Measurements from ENCODE around the gene METTL26. TPM values are rescaled to one million over a fixed set of nuclear protein-coding genes. Genes with fewer than 3 reads are reported as not detected.

Gene METTL26
- polyA plus RNA-seq, 4 donors = 44.5 to 67.1 (median 45.4) TPM

DNA sequence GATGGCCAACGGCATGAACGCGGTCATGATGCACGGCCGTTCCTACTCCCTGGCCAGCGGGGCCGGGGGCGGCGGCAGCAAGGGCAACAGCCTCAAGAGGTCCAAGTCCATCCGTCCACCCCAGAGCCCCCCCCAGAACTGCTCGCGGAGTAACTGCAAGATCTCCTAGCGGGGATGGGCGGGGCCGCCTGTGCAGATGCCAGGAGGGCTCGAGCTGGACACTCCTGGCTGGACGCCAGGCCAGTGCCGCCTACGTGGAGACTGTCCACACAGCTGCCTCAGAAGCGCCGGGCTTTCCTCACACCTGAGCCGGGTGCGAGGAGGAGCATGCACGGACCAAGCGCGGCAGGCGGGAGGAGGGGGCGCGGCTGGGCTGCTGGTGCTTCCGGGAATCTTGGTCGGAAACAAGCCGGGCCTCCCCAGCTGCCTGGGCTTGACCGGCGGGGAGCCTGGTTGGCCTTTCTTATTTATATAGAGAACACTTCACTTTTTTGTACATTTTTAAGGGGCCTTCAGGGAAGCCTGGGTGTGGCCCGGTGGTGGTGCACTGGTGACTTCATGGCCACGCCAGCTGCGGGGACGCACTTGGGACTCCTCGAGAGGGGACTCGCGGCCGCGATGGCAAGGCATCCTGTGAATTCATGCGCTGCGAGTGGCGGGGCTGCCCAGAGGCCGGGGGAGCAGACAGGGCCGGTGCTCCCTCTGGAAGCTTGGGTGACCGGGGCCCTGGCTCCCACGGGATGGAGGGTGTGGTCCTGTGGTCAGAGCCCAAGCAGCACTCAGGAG lies 8.5 kb downstream of the METTL26 start:
- DNase-seq (ENCODE audit: low read depth in 4 of 4, low spot score in 3 of 4) = no peak

- no peak for DNase-seq (ENCODE audit: low read depth in 4 of 4, low spot score in 3 of 4)
Observed at GRCh38 chr16:626787-627453, 9.2 kb downstream of the METTL26 start.

DNA sequence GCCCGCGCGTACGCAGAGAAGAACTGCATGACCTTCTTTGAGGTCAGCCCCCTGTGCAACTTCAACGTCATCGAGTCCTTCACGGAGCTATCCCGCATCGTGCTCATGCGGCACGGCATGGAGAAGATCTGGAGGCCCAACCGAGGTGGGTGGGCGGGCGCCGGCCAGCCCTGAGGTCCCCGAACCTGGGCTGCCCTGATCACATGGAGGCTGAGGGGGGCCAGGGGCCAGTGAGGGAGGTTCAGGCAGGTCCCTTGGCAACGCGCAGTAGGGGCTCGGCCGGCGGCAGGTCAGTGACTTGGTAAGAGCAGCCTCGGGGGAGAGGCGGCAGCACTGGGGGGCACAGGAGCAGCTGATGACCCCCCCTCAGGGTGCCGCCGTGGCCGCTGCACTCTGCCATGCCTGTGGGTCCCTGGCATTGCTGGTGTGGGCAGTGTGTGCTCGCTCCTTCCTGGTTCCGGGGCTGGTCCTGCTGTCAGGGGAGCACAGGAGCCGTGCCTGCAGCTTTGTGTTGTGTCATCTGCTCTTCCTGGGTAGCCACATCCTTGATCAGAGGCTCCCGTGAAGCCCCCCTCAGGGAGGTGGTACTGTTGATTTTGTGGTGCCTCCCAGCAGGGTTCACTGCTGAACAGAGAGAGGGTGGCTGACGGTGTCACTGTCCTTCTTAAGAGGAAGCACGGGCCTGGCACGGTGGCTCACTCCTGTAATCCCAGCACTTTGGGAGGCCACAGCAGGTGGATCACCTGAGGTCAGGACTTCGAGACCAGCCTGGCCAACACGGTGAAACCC lies 9.9 kb downstream of the METTL26 start:
- no peak for DNase-seq (ENCODE audit: low read depth in 4 of 4, low spot score in 3 of 4)

- DNase-seq (ENCODE audit: low read depth in 4 of 4, low spot score in 3 of 4) = no peak
Observed at GRCh38 chr16:625117-625976, 10.8 kb downstream of the METTL26 start.

- DNase-seq (ENCODE audit: low read depth in 4 of 4, low spot score in 3 of 4) = no peak
Observed at GRCh38 chr16:624526-625070, 11.5 kb downstream of the METTL26 start.

DNA sequence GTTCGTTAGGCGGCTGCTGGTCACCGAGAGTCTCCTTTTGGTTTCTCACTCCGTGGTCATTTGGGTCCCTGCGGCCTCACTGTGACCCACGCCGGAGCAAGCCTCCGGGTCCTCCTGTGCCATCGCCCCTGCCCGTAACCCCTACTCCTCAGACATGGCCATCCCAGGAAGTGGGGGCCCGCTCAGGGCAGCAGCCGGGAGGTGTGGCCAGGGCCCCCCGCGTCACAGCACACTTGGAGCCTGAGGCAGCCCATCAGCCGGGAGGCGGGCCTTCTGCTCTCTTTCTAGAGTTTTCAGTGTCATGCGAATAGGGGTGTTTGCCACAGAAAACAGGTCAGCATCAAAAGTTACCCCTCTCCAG lies 13.2 kb downstream of the METTL26 start:
- DNase-seq (ENCODE audit: low read depth in 4 of 4, low spot score in 3 of 4) = no peak

DNA sequence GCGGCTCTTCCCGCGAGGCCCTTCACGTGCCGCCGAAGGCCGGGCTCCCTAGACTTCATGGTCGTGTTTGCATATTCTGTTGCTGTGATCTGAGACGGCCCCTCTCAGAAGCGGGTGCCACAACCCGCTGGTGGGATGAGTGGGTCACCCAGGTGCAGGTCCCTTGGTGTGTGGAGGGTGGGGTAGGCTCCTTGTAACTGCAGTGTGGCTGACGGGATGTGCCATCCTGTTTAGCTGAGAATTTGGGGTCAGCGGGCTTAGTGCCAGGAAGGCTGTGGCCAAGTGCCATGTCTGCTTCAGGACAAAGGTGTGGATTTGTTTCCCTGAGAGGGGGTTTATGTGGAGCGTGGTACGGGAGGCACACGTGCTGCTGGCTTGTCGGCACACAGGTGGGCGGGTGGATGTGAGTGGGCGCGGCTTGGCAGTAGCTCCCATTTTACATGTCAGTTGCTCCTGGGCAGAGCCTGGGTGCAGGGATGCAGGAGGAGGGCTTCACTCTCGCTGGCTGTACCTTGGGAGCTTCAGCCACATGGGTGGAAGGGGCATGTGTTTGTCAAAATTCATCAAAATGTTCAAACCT lies 14.5 kb downstream of the METTL26 start:
- DNase-seq (ENCODE audit: low read depth in 4 of 4, low spot score in 3 of 4) = no peak

DNA sequence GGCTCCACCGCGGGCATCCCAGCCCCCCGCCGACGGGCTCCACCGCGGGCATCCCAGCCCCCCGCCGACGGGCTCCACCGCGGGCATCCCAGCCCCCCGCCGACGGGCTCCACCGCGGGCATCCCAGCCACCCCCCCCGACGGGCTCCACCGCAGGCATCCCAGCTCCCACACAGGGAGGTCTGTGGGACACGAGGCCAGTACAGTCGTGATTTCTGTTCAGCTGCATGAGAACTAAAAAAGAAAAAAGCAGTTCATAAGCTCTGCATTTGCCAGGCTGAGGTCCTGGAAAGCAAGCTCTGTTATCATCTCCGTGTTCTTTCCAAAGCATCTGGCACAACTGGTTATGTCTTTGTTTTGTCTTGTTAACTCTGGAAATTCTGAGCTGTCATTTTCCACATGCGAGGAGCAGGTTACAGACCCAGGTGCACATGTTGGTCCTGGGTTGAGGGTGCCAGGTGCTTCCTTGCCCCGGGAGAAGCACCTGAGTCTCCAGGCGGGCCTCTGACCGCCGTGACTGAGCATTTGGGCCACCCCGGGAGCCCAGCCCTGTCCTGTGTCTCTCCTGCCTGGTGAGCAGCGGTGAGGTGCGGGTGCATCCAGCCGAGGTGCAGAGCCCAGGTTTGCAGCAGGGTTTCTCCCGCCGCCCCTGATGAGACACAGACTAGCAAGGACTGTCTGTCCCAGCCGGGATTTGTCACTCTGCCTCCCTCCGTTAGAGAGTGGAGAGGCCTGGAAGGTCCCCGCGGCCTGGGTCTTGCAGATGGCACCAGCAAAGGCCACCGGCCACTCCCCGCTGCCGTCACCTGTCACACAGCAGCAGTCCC lies 15.2 kb downstream of the METTL26 start:
- no peak for DNase-seq (ENCODE audit: low read depth in 4 of 4, low spot score in 3 of 4)

DNA sequence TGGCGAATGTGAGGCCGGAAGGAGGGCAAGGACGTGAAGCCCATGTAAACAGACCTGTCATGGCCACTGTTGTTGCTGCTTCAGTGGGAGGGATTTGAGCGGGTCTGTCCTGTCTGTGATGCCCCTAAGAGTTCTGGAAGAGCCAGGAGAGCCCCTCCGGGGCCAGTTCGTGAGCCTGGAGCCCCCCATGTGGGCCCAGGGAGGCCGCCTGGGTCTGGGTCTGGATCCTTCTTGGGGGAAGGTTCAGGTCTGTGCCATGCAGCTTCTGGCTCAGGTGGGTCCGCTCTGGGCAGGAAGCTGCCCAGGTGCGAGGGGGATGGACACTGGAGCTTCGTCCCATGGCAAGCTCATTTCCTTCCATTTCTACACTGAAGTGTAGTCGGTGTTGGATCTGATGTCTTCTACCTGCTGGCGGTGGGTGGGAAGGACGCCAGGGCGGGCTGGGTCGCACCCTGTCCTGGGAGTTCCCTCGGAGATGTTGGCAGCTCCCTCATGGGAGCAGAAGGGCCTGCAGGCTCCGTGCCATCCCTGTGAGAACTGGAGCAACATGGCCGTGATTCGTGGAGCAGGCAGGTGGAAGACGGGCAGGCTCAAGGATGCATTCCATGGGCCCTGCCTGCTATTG lies 16.5 kb downstream of the METTL26 start:
- no peak for DNase-seq (ENCODE audit: low read depth in 4 of 4, low spot score in 3 of 4)

DNA sequence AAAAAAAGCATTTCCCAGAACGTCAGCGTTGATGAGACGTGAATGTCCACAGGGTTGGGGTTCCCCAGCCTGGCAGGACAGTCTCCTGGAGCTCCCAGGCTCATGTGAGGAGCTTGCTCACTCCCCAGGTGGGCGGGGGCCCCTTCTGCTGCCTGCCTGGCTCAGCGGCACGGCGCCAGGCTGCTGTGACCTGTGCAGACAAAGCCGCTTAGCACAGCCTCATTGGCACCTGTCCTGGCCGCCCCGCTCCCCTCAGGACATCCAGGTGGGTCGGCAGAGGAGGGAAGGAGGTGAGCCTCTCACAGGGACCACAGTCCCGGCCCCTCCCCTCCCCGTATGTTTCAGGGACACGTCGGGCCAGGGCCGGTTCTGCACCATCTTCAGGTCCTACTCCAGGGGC lies 18.2 kb downstream of the METTL26 start:
- DNase-seq (ENCODE audit: low read depth in 4 of 4, low spot score in 3 of 4) = no peak

DNA sequence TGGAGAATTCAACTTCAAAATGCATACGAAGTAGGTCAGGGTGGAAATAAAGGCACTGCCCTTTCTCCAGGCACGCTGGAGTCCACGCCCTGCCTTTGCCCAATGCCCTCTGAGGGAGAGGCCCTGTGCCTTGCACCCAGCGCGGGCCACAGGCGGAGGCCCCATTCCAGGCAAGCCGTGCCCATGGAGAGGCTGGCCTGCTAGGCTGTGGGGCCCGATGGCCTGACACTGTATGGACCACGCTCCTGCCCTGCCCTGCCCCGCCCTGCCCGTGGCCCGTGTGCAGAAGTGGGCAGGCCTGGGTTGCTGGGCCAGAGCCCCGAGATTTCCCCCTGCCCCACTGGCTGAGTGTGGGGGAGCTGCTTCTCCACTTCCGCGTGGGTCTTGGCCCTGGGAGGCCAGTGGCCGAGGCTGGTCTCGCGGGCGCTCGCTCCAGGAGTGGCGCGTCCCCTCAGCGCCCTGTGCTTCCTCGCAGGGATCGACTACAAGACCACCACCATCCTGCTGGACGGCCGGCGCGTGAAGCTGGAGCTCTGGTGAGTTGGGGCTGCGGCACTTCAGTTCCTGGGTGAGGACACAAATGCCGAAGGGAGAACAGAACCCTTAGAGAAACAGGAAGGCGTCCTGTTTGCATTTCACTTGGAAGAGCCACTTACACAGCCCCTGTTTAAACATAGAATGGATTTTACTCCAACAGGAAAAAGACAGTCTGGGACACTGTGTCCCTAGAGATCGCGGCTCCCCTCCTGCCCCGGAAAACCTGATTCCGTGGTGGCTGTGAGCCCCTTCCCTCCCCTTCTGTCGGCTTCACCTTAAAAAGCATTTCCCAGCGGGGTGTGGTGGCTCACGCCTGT lies 19.1 kb downstream of the METTL26 start:
- no peak for DNase-seq (ENCODE audit: low read depth in 4 of 4, low spot score in 3 of 4)

- DNase-seq (ENCODE audit: low read depth in 4 of 4, low spot score in 3 of 4) = no peak
Observed at GRCh38 chr16:615122-615521, 21.0 kb downstream of the METTL26 start.

DNA sequence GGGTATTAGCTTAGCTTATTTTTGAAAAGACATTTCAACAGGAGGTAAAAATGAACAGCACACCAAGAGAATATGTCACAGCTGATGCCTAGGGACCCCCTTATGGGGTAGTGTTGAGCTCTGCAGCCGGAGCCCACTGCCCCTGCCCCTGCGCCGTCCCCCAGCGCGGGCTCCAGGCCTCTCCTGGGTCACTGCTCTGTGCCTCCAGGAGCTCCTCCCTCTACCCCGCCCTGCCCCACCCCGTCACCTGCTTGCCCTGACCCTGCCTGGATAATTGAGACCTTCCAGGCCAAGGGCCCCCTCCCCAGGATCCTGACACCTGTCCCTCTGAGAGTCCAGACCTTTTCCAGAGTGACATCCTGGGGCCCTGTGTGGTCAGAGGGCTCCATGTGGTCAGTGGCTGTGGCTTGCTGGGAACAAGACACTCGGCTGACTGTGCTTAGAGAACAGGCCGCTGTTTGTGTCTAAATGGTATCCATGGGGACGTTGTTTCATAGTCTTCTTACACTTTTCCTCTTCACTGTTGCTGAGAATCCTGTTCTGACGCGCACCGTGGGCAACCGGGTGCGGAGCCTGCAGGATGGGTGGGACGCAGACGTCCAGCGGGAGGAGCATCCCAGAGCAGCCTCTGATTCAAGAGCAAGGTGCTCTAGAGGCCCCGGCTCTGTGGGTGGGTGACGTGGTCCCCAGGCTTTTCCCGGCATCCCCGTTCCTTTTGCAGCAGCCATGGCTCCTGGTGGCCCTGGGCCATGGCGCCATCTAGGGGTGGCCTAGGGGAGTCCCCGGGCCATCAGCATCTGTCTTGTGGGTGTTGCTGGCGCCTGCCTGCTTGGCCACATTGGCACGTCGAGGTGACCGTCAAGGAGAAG lies 25.4 kb downstream of the METTL26 start:
- no peak for DNase-seq (ENCODE audit: low read depth in 4 of 4, low spot score in 3 of 4)

- no peak for DNase-seq (ENCODE audit: low read depth in 4 of 4, low spot score in 3 of 4)
Observed at GRCh38 chr16:609984-610383, 26.1 kb downstream of the METTL26 start.

- DNase-seq (ENCODE audit: low read depth in 4 of 4, low spot score in 3 of 4) = no peak
Observed at GRCh38 chr16:609316-609715, 26.8 kb downstream of the METTL26 start.

DNA sequence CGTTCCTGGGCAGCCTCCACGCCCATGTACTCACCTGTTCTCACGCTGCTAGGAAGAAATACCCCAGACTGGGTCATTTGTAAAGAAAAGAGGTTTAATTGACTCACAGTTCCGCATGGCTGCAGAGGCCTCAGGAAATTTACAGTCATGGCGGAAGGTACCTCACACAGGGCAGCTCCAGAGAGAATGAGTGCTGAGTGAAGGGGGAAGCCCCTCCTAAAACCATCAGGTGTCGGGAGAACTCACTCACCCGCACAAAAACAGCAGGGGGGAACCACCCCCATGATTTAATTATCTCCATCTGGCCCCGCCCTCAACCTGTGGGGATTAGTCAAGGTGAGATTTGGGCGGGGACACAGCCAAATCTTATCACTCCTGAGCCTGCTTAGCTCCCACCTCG lies 28.1 kb downstream of the METTL26 start:
- DNase-seq (ENCODE audit: low read depth in 4 of 4, low spot score in 3 of 4) = no peak

Data from left renal pelvis (tissue), 4 donors.